Upper lobe of left lung (tissue), 4 donors: ENCODE data around the gene ATP10B.

ENCODE experiments used
- EP300 ChIP-seq, 4 donors: sonication (generic); formaldehyde crosslinking; IDR thresholded peaks; one replicate each; pipeline ENCODE4 v1.5.1; 2017; ENCODE audit warnings: antibody characterized with exemption in 4 of 4, control low read depth in 2 of 4
- POLR2A ChIP-seq, 4 donors: fragments of 450-650 bp; IDR thresholded peaks; one replicate each; pipeline ENCODE4 v1.5.1; 2016 to 2017; ENCODE audit warnings: antibody characterized with exemption in 4 of 4, mild to moderate bottlenecking in 2 of 4
- TF ChIP-seq, protein P1 (sequence below), 6 experiments: fragments of 450-650 bp in 4 of 6; fragments of 200-600 bp in 2 of 6; sonication (generic) in 2 of 6; IDR thresholded peaks; one replicate each; pipeline ENCODE4 v1.5.1; 2016 to 2019; ENCODE audit warnings: antibody characterized with exemption in 6 of 6

DNA sequence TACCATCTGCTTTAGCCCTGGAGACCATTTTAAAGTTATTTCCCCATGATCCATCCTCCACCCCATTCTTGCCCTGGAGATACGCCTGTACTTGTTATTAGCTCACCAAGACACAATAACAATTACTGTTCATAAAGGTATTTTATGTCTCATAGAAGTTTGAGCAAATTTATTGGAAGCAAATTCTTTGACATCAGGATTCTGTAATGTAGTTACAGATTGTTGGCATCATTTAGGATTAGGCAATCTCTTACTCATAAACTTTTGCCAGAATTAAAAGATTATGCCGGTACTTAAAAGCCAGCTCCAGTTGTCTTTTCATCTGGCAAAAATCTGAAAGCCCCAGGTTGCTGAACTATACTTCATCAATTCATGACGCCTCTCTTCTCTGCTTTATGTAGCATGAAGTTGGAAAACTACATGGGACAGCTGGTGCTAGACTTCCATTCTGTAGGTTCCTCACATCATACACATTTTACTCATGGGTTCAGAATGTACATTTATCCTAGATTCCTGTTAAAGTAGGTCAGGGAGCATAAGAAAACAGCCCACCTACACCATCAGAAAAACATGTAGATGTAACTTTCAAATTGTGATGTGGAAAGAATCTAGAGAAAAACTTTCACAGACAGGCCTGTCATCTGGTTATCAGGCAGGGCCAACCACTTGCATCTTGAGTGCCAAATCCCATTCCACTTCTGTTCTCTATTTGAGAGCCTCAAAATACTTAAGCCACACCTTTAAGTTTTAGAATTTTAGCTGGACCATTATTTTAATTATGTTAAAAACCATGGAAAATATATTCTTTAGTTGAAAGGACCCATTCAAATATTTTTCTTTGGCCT, 14.0 kb downstream of the ATP10B start:
- TF ChIP-seq, protein P1, sequence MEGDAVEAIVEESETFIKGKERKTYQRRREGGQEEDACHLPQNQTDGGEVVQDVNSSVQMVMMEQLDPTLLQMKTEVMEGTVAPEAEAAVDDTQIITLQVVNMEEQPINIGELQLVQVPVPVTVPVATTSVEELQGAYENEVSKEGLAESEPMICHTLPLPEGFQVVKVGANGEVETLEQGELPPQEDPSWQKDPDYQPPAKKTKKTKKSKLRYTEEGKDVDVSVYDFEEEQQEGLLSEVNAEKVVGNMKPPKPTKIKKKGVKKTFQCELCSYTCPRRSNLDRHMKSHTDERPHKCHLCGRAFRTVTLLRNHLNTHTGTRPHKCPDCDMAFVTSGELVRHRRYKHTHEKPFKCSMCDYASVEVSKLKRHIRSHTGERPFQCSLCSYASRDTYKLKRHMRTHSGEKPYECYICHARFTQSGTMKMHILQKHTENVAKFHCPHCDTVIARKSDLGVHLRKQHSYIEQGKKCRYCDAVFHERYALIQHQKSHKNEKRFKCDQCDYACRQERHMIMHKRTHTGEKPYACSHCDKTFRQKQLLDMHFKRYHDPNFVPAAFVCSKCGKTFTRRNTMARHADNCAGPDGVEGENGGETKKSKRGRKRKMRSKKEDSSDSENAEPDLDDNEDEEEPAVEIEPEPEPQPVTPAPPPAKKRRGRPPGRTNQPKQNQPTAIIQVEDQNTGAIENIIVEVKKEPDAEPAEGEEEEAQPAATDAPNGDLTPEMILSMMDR (IDR thresholded peaks at IDR 0.05) = no peak
- TF ChIP-seq EP300 (IDR thresholded peaks at IDR 0.05) (no peak), POLR2A (IDR thresholded peaks at IDR 0.05) (no peak)
